ENCODE data around the gene ST7.

GRCh38 chr7:116978006-116978405, 24.7 kb downstream of the ST7 start:
- no peak for TF ChIP-seq CTCF (IDR thresholded peaks at IDR 0.05; ENCODE audit: low read depth, low read length)
- TF ChIP-seq POLR2A (IDR thresholded peaks at IDR 0.05; ENCODE audit: extremely low read depth, insufficient read length) = no peak
- TF ChIP-seq MYC (IDR thresholded peaks at IDR 0.05; ENCODE audit: low read depth, low read length) = no peak
